Neural progenitor cell (in vitro differentiated cells): ENCODE results near the gene AHNAK2. TPM values are rescaled to one million over a fixed set of nuclear protein-coding genes. Genes with fewer than 3 reads are reported as not detected.

Experiments used
- DNase-seq: peaks from one replicate; pipeline ENCODE4 v3.0.0-alpha.2; 2016; ENCODE audit warnings: low spot score
- H2AFZ ChIP-seq: fragments of 200-600 bp; sonication (generic); replicated peaks from 2 replicates; pipeline ENCODE4 v1.6.1; 2016; ENCODE audit warnings: antibody characterized with exemption
- H3F3A ChIP-seq: fragments of 200-600 bp; sonication (generic); 2 replicates; pipeline ENCODE4 v1.6.1; 2016; ENCODE audit warnings: antibody characterized with exemption, low read depth
- H3K27ac ChIP-seq: fragments of 200-600 bp; sonication (generic); 2 replicates; pipeline ENCODE4 v1.5.1; 2016; ENCODE audit warnings: mild to moderate bottlenecking
- H3K27me3 ChIP-seq: fragments of 200-600 bp; sonication (generic); 2 replicates; pipeline ENCODE4 v1.6.1; 2016; ENCODE audit warnings: mild to moderate bottlenecking, moderate library complexity
- H3K36me3 ChIP-seq: fragments of 200-600 bp; sonication (generic); 2 replicates; pipeline ENCODE4 v1.5.1; 2016
- H3K4me1 ChIP-seq: fragments of 200-600 bp; sonication (generic); 2 replicates; pipeline ENCODE4 v1.6.1; 2016; ENCODE audit warnings: mixed run types
- H3K4me2 ChIP-seq: fragments of 200-600 bp; sonication (generic); 2 replicates; pipeline ENCODE4 v1.6.1; 2016
- H3K4me3 ChIP-seq: fragments of 200-600 bp; sonication (generic); 2 replicates; pipeline ENCODE4 v1.5.1; 2016
- H3K79me2 ChIP-seq: fragments of 200-600 bp; sonication (generic); 2 replicates; pipeline ENCODE4 v1.6.1; 2016; ENCODE audit warnings: low read depth
- H3K9ac ChIP-seq: fragments of 200-600 bp; sonication (generic); 2 replicates; pipeline ENCODE4 v1.6.1; 2016
- H3K9me3 ChIP-seq: fragments of 200-600 bp; sonication (generic); 2 replicates; pipeline ENCODE4 v1.5.1; 2016; ENCODE audit warnings: low read depth
- H4K20me1 ChIP-seq: fragments of 200-600 bp; sonication (generic); 2 replicates; pipeline ENCODE4 v1.6.1; 2016; ENCODE audit warnings: low read depth
- H3K27ac Mint-ChIP-seq: 3 replicates; pipeline ENCODE4 v1.8.0; 2021; ENCODE audit warnings: mixed read lengths
- H3K27me3 Mint-ChIP-seq: 2 replicates; pipeline ENCODE4 v1.8.0; 2022; ENCODE audit warnings: low read depth, mild to moderate bottlenecking, inconsistent platforms, moderate library complexity, mixed read lengths; ENCODE audit not compliant: insufficient read depth
- H3K36me3 Mint-ChIP-seq: 3 replicates; pipeline ENCODE4 v1.8.0; 2021; ENCODE audit warnings: mixed read lengths
- H3K4me1 Mint-ChIP-seq: 3 replicates; pipeline ENCODE4 v1.8.0; 2021; ENCODE audit warnings: mixed read lengths
- H3K4me3 Mint-ChIP-seq: 3 replicates; pipeline ENCODE4 v1.8.0; 2021; ENCODE audit warnings: mild to moderate bottlenecking, moderate library complexity, mixed read lengths
- H3K9me3 Mint-ChIP-seq: 3 replicates; pipeline ENCODE4 v1.8.0; 2020; ENCODE audit warnings: mixed read lengths
- EZH2 ChIP-seq: fragments of 200-600 bp; sonication (generic); IDR thresholded peaks from 2 replicates; pipeline ENCODE4 v1.6.1; 2017; ENCODE audit warnings: antibody characterized with exemption, mild to moderate bottlenecking, moderate library complexity
- EZH2phosphoT487 ChIP-seq: fragments of 200-600 bp; sonication (generic); IDR thresholded peaks from 2 replicates; pipeline ENCODE4 v1.6.1; 2017; ENCODE audit warnings: antibody characterized with exemption
- total RNA-seq: library from RNA; depleted of rRNA; stranded (reverse); fragments of >200 nt; gene quantifications from 2 replicates; pipeline ENCODE4 v1.2.3, GENCODE V29; 2015; ENCODE audit warnings: low replicate concordance
- TF ChIP-seq, protein P1 (sequence below): fragments of 200-600 bp; sonication (generic); IDR thresholded peaks from 2 replicates; pipeline ENCODE4 v1.5.1; 2017; ENCODE audit warnings: antibody characterized with exemption, mild to moderate bottlenecking

AHNAK2 gene
- total RNA-seq, 1 donor from 2014 or later = 0.77 TPM

- no peak overlapping the region for H3K4me2 ChIP-seq
- no peaks in the 10 kb centered on the region for H4K20me1 ChIP-seq
- H3K4me3 Mint-ChIP-seq = no peak overlapping the region
- H3F3A ChIP-seq = no peaks in the 10 kb centered on the region
- H3K4me1 Mint-ChIP-seq = no peaks in the 10 kb centered on the region
- TF ChIP-seq EZH2phosphoT487 (no peak), EZH2 (no peak)
- TF ChIP-seq, protein P1, sequence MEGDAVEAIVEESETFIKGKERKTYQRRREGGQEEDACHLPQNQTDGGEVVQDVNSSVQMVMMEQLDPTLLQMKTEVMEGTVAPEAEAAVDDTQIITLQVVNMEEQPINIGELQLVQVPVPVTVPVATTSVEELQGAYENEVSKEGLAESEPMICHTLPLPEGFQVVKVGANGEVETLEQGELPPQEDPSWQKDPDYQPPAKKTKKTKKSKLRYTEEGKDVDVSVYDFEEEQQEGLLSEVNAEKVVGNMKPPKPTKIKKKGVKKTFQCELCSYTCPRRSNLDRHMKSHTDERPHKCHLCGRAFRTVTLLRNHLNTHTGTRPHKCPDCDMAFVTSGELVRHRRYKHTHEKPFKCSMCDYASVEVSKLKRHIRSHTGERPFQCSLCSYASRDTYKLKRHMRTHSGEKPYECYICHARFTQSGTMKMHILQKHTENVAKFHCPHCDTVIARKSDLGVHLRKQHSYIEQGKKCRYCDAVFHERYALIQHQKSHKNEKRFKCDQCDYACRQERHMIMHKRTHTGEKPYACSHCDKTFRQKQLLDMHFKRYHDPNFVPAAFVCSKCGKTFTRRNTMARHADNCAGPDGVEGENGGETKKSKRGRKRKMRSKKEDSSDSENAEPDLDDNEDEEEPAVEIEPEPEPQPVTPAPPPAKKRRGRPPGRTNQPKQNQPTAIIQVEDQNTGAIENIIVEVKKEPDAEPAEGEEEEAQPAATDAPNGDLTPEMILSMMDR = no peak
- H3K27ac ChIP-seq = no peak overlapping the region
- H3K27me3 ChIP-seq = peaks cover 4% of the 10 kb centered on the region
- no peaks in the 10 kb centered on the region for H3K4me1 ChIP-seq
- peaks cover 5% of the 10 kb centered on the region for H3K27me3 Mint-ChIP-seq
- no peak overlapping the region for H2AFZ ChIP-seq
- no peak overlapping the region for H3K9ac ChIP-seq
- no peaks in the 10 kb centered on the region for H3K79me2 ChIP-seq
- H3K36me3 ChIP-seq = no peaks in the 10 kb centered on the region
- no peak overlapping the region for H3K4me3 ChIP-seq
- H3K9me3 ChIP-seq = no peaks in the 10 kb centered on the region
- no peaks in the 10 kb centered on the region for H3K9me3 Mint-ChIP-seq
- no peaks in the 10 kb centered on the region for H3K36me3 Mint-ChIP-seq
- DNase-seq = no peak
- no peak overlapping the region for H3K27ac Mint-ChIP-seq
Measured at GRCh38 chr14:104955396-104955770, 22.8 kb downstream of the AHNAK2 start.

DNA sequence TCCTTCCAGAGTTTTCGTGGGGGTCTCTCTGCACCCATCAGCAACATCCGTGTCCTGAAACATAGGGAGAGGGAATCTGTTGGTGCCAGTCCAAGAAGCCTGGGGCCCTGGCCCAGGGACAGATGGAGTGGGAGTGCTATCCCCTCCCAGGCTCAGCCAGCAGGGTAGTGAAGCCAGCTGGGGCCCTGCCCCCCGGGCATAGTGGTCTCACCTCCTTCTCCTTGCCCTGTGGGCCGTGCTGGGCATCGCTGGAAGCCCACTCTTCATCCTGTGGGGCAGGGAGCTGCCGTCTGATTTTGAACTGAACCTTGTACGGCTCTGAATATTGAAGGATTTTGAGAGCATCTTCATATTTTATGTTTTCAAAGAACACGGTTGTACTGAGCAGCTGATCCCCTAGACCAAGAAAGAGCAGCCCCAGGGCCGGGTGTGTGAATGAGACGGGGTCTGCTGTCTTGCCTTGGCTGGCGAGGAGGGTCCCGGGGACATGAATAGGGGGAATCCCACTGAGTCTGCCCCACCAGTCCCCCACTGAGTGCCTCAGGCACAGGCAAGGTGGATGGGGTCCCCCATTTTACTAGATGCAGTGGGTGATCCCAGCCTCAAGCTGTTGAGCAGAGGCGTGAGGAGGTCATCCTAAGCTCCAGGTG, 23.3 kb downstream of the AHNAK2 start:
- peaks cover 4% of the 10 kb centered on the region for H3K27me3 ChIP-seq
- H3F3A ChIP-seq = no peaks in the 10 kb centered on the region
- Mint-ChIP-seq H3K27me3 (peaks cover 5% of the 10 kb centered on the region), H3K4me3 (no peak overlapping the region), H3K36me3 (no peaks in the 10 kb centered on the region), H3K4me1 (no peaks in the 10 kb centered on the region), H3K9me3 (no peaks in the 10 kb centered on the region), H3K27ac (no peak overlapping the region)
- no peaks in the 10 kb centered on the region for H3K79me2 ChIP-seq
- no peaks in the 10 kb centered on the region for H3K9me3 ChIP-seq
- H3K4me1 ChIP-seq = no peaks in the 10 kb centered on the region
- H4K20me1 ChIP-seq = no peaks in the 10 kb centered on the region
- TF ChIP-seq, protein P1 = no peak
- TF ChIP-seq EZH2phosphoT487 (no peak), EZH2 (no peak)
- H2AFZ ChIP-seq = no peak overlapping the region
- H3K27ac ChIP-seq = no peak overlapping the region
- no peaks in the 10 kb centered on the region for H3K36me3 ChIP-seq
- no peak overlapping the region for H3K4me2 ChIP-seq
- DNase-seq = no peak
- H3K9ac ChIP-seq = no peak overlapping the region
- no peak overlapping the region for H3K4me3 ChIP-seq

- TF ChIP-seq, protein P1 = no peak
- TF ChIP-seq EZH2 = no peak
- TF ChIP-seq EZH2phosphoT487 = no peak
- H3K36me3 Mint-ChIP-seq = no peaks in the 10 kb centered on the region
Measured at GRCh38 chr14:104953896-104954656, 24.1 kb downstream of the AHNAK2 start.

More at GRCh38 chr14:104953896-104954656, 24.1 kb downstream of the AHNAK2 start:
- Histone ChIP-seq H4K20me1 (no peaks in the 10 kb centered on the region), H3K4me2 (no peak overlapping the region), H3K79me2 (no peaks in the 10 kb centered on the region), H2AFZ (no peak overlapping the region), H3K9me3 (no peaks in the 10 kb centered on the region), H3K27ac (no peak overlapping the region), H3K4me3 (no peak overlapping the region), H3K4me1 (no peaks in the 10 kb centered on the region), H3K36me3 (no peaks in the 10 kb centered on the region), H3K27me3 (no peaks in the 10 kb centered on the region), H3F3A (no peaks in the 10 kb centered on the region), H3K9ac (no peak overlapping the region)
- no peak for DNase-seq
- H3K9me3 Mint-ChIP-seq = no peaks in the 10 kb centered on the region
- H3K4me1 Mint-ChIP-seq = no peaks in the 10 kb centered on the region
- H3K27ac Mint-ChIP-seq = no peak overlapping the region
- peaks cover 5% of the 10 kb centered on the region for H3K27me3 Mint-ChIP-seq
- no peak overlapping the region for H3K4me3 Mint-ChIP-seq
